Measurements from ENCODE around the gene CDK5R2. TPM values are rescaled to one million over a fixed set of nuclear protein-coding genes. Genes with fewer than 3 reads are reported as not detected.

The CDK5R2 gene
- total RNA-seq, 2 donors from 2014 or later = 0.81 to 0.95 TPM

DNA sequence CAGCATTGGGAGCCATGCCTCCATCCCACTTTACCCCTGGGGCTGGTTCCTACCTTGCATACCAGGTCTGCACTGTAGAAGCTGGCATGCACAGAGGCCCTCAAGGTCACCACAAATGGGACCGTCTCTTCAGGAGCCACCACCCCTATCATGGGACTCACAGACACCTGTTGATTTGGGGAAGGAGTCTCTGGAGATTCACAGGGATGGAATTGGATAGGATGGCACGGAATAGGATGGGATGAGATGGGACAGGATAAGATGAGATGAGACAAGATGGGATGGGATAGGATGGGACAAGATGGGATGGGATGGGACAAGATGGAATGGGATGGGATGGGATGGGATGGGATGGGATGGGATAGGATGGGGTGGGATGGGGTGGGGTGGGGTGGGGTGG lies 49.8 kb downstream of the CDK5R2 start:
- Mint-ChIP-seq H3K27ac (no peak overlapping the region), H3K9me3 (no peaks in the 10 kb centered on the region), H3K4me1 (peaks cover 2% of the 10 kb centered on the region), H3K36me3 (ENCODE audit: low read depth) (no peaks in the 10 kb centered on the region), H3K4me3 (no peak overlapping the region), H3K27me3 (ENCODE audit: insufficient read depth) (peaks cover 78% of the 10 kb centered on the region)
- Histone ChIP-seq H3K4me1 (ENCODE audit: control insufficient read depth, insufficient read depth, low read length) (no peaks in the 10 kb centered on the region), H3K36me3 (ENCODE audit: control insufficient read depth, insufficient read depth, low read length) (no peaks in the 10 kb centered on the region), H3K4me3 (ENCODE audit: low read length) (no peak overlapping the region), H3K27ac (ENCODE audit: low read depth, low read length) (no peak overlapping the region), H3K9me3 (ENCODE audit: control insufficient read depth, low read length) (no peaks in the 10 kb centered on the region), H3K27me3 (ENCODE audit: control insufficient read depth, insufficient read depth, low read length, poor library complexity, severe bottlenecking) (peaks cover 76% of the 10 kb centered on the region), H3K9ac (ENCODE audit: extremely low read depth, low read length, poor library complexity, severe bottlenecking) (no peak overlapping the region)
- TF ChIP-seq, protein P1, sequence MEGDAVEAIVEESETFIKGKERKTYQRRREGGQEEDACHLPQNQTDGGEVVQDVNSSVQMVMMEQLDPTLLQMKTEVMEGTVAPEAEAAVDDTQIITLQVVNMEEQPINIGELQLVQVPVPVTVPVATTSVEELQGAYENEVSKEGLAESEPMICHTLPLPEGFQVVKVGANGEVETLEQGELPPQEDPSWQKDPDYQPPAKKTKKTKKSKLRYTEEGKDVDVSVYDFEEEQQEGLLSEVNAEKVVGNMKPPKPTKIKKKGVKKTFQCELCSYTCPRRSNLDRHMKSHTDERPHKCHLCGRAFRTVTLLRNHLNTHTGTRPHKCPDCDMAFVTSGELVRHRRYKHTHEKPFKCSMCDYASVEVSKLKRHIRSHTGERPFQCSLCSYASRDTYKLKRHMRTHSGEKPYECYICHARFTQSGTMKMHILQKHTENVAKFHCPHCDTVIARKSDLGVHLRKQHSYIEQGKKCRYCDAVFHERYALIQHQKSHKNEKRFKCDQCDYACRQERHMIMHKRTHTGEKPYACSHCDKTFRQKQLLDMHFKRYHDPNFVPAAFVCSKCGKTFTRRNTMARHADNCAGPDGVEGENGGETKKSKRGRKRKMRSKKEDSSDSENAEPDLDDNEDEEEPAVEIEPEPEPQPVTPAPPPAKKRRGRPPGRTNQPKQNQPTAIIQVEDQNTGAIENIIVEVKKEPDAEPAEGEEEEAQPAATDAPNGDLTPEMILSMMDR (conservative IDR thresholded peaks at IDR 0.05) = no peak
- DNase-seq = no peak
- WGBS, 2 experiments (ENCODE audit: insufficient coverage in 1 of 2, insufficient read length in 1 of 2) = 29 to 66% methylated on average over 1 to 2 of the region's 2 CpGs

DNA sequence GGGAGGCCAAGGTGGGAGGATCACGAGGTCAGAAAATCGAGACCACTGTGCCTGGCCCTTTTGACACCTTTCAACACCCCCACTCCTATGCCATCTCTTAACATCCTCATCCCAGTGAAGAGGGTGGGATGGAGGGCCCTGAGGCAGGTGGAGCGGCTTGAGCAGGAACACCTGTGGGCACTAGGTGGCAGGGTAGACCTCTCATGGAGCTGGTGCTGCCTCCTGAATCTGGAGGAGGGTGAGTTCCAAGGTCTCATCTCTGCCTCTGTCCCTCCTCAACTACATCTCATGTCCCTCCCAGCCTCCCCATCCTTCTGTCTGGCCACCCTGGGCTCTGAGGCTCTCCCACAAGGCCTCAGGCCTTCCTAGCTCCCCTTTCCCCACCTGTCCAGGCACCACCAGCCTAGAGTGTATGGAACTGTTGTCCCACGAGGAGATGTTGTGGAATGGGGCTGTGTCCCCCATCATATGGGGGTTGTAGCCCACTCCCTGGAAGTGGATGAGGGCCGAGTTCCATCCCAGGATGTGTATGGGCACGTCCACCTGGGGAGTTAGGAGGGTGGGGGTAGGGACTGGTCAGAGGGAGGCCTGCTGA lies 50.8 kb downstream of the CDK5R2 start:
- Histone ChIP-seq H3K4me3 (ENCODE audit: low read length) (no peak overlapping the region), H3K9me3 (ENCODE audit: control insufficient read depth, low read length) (no peaks in the 10 kb centered on the region), H3K27ac (ENCODE audit: low read depth, low read length) (no peak overlapping the region), H3K36me3 (ENCODE audit: control insufficient read depth, insufficient read depth, low read length) (no peaks in the 10 kb centered on the region), H3K4me1 (ENCODE audit: control insufficient read depth, insufficient read depth, low read length) (no peaks in the 10 kb centered on the region), H3K27me3 (ENCODE audit: control insufficient read depth, insufficient read depth, low read length, poor library complexity, severe bottlenecking) (peaks cover 76% of the 10 kb centered on the region), H3K9ac (ENCODE audit: extremely low read depth, low read length, poor library complexity, severe bottlenecking) (no peak overlapping the region)
- peak; percentile 82 for DNase-seq
- Mint-ChIP-seq H3K27ac (no peak overlapping the region), H3K36me3 (ENCODE audit: low read depth) (no peaks in the 10 kb centered on the region), H3K4me1 (peaks cover 2% of the 10 kb centered on the region), H3K9me3 (no peaks in the 10 kb centered on the region), H3K27me3 (ENCODE audit: insufficient read depth) (peaks cover 78% of the 10 kb centered on the region), H3K4me3 (no peak overlapping the region)
- TF ChIP-seq, protein P1 (conservative IDR thresholded peaks at IDR 0.05) = peak; percentile 81
- WGBS, 2 experiments (ENCODE audit: insufficient coverage in 1 of 2, insufficient read length in 1 of 2) = 35 to 36% methylated on average over 4 to 6 of the region's 6 CpGs

DNA sequence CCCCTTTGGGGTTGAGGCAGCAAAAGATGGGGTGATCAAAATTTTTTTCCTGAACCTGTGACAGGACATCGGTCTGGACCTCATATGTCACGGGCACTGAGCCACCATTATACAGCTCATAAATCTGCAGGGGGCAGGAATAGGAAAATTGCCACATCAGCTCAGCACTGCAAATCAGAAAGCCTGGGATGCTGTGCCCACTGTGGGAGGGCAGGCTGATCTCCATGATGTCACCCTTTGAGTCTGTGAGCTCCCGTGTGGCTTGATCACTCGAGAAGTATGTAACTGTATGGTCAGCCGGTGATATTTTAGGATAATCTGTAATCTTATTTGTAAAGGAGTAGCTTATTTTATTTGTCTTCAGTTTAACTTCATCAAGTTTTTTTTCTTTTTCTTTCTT lies 51.4 kb downstream of the CDK5R2 start:
- peaks cover 76% of the 10 kb centered on the region for H3K27me3 ChIP-seq (ENCODE audit: control insufficient read depth, insufficient read depth, low read length, poor library complexity, severe bottlenecking)
- Mint-ChIP-seq H3K27ac (no peak overlapping the region), H3K4me1 (peaks cover 2% of the 10 kb centered on the region), H3K9me3 (no peaks in the 10 kb centered on the region), H3K4me3 (no peak overlapping the region), H3K36me3 (ENCODE audit: low read depth) (no peaks in the 10 kb centered on the region), H3K27me3 (ENCODE audit: insufficient read depth) (peaks cover 78% of the 10 kb centered on the region)
- DNase-seq = no peak
- H3K4me1 ChIP-seq (ENCODE audit: control insufficient read depth, insufficient read depth, low read length) = no peaks in the 10 kb centered on the region
- no peak overlapping the region for H3K4me3 ChIP-seq (ENCODE audit: low read length)
- H3K9me3 ChIP-seq (ENCODE audit: control insufficient read depth, low read length) = no peaks in the 10 kb centered on the region
- no peak overlapping the region for H3K9ac ChIP-seq (ENCODE audit: extremely low read depth, low read length, poor library complexity, severe bottlenecking)
- no peak overlapping the region for H3K27ac ChIP-seq (ENCODE audit: low read depth, low read length)
- TF ChIP-seq, protein P1 (conservative IDR thresholded peaks at IDR 0.05) = no peak
- 94 to 95% methylated on average over 2 to 4 of the region's 5 CpGs for WGBS, 2 experiments (ENCODE audit: insufficient coverage in 1 of 2, insufficient read length in 1 of 2)
- no peaks in the 10 kb centered on the region for H3K36me3 ChIP-seq (ENCODE audit: control insufficient read depth, insufficient read depth, low read length)

Small RNA genes lying within 50 kb of the gene (microRNA-seq; reads per million reads assigned to microRNA genes)
- 24,201 reads per million, percentile 99 among the genes with 10 or more reads in this experiment for gene MIR375 (ENCODE audit: borderline microRNAs expressed)

Other genes starting within 250 kb of the CDK5R2 start
- 10 to 100 TPM; 96.5 to 99.0 TPM for gene TTLL4, start 248.8 kb upstream of the CDK5R2 start, total RNA-seq
- 10 to 100 TPM; 32.8 to 53.7 TPM for gene CYP27A1, start 177.5 kb upstream of the CDK5R2 start, total RNA-seq
- not detected for gene PRKAG3, start 127.9 kb upstream of the CDK5R2 start, total RNA-seq
- not detected for gene WNT6, start 99.9 kb upstream of the CDK5R2 start, total RNA-seq
- gene WNT10A, start 78.8 kb upstream of the CDK5R2 start, total RNA-seq = not detected
- not detected for gene FEV, start 25.5 kb downstream of the CDK5R2 start, total RNA-seq
- 1 to 10 TPM; 2.6 to 3.5 TPM for gene CRYBA2, start 33.8 kb downstream of the CDK5R2 start, total RNA-seq
- gene CFAP65, start 81.8 kb downstream of the CDK5R2 start, total RNA-seq = 1 to 10 TPM in 1 of 2 donors, under 1 TPM in 1; 0.84 to 1.5 TPM
- gene IHH, start 101.3 kb downstream of the CDK5R2 start, total RNA-seq = 10 to 100 TPM in 1 of 2 donors, 1 to 10 TPM in 1; 2.1 to 10.3 TPM
- 10 to 100 TPM; 16.2 to 27.4 TPM for gene NHEJ1, start 201.1 kb downstream of the CDK5R2 start, total RNA-seq
- gene SLC23A3, start 210.4 kb downstream of the CDK5R2 start, total RNA-seq = 1 to 10 TPM in 1 of 2 donors, under 1 TPM in 1; 0.46 to 1.9 TPM
- 10 to 100 TPM; 27.7 to 33.2 TPM for gene CNPPD1, start 217.3 kb downstream of the CDK5R2 start, total RNA-seq
- 10 to 100 TPM; 67.0 to 73.4 TPM for gene RETREG2, start 218.6 kb downstream of the CDK5R2 start, total RNA-seq
- gene ZFAND2B, start 247.1 kb downstream of the CDK5R2 start, total RNA-seq = 10 to 100 TPM; 21.7 to 22.5 TPM

Data from endodermal cell (in vitro differentiated cells).